ENCODE data around the gene BIRC6.
"Not testable (repeated sequence)": the region's sequence is repeated elsewhere in the genome, so short reads cannot be mapped to it uniquely, and the experiment has no call there.

The BIRC6 gene

DNA sequence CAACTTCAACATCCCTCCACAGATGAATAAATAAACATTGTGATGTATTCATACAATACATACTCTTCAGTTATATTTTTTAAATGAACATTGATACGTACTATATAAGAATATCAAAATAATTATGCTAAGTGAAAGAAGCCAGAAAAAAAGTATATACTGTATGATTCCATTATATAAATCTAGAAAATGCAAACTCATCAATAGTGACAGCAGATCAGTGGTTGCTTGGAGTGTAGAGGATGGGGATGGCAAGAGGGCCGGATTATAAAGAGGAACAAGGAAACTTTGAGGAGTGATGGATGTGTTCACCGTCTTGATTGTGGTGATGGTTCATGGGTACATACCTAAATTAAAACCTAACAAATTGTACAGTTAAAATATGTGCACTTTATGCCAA lies 268.0 kb downstream of the BIRC6 start:
- no peak for DNase-seq

DNA sequence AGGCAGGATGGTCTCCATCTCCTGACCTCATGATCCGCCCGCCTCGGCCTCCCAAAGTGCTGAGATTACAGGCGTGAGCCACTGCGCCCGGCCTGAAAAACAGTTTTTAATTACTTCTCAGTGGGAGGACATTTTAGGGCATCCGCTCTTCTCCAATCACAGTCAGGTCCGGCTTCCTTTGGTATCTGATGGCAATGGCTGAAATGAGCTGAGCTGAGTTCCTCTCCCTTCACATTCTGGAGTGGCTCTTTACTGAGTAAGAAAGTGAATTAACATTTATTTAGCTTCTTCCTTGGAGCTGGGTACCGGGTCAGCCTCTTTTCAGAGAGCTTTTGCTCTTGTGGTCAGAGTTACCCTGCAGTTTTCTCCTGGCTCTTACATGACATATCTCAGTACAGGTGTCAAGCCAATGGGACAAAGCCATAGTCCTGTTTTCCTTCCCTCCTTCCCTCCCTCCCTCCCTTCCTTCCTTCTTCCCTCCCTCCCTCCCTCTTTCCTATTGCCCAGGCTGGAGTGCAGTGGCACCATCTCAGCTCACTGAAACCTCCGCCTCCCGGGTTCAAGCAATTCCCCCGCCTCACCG lies 269.9 kb downstream of the BIRC6 start:
- DNase-seq: peak; percentile 3

GRCh38 chr2:32627441-32627813 lies 270.6 kb downstream of the BIRC6 start:
- DNase-seq: no peak

DNA sequence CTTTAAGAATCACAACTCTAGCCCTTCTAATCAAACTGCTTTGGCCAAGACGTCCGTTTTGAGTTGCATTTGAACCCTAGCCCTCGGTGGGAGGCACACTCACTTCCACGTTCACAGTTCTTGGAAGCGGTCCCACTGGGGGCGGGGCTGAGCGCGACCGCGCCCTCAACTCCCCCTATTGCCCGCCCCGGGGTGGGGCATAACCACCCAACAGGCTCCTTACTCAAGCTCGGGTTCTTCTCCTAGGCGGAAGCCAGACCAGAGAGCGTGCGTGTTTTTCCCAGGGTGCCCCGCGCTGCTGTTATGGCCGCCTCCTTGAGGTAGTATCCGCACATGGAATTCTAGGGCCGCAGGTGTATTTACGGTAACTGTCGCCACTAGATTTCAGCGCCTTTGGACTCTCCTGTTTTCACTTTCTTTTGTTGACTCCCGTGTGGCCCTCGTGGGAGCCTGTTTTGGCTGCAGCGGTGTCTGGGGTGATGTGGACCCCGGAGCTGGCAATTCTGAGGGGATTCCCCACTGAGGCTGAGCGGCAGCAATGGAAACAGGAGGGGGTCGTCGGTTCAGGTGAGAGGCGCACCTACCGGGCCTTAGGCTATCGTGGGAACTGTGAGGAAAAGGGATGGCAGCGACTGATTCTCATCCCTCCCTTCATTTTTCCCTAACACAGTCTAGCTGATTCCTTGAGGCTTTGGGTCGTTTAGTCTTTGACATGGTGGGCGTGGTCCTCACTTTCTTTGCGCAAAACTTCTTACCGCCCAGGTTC lies 271.2 kb downstream of the BIRC6 start, which contains the start of gene TTC27:
Gene TTC27 (plus strand): TSS at position 237 of the 766 bp plus-strand sequence. CDS start 243 bp downstream, at position 480.
- peak; percentile 97 for DNase-seq

DNA sequence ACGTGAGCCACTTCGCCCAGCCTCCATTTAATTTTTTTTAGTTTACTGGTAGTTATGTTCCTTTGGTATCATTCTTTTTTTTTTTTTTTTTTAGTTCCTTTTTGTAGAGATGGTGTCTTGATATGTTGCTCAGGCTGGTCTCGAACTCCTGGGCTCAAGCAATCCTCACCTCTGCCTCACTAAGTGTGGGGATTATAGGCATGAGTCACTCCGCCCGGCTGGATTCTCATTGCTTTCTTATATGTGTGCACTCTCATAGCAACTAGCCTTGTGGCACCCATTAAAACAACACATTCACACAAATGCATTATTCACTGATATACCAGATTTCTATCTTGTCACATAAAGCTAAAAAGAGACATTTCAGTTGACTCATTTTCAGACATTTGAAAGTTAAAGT lies 275.3 kb downstream of the BIRC6 start:
- DNase-seq: no peak

- no peak for DNase-seq
Measured at GRCh38 chr2:32633040-32633439, 276.2 kb downstream of the BIRC6 start.

- not testable (repeated sequence) for DNase-seq
Measured at GRCh38 chr2:32638548-32638947, 281.7 kb downstream of the BIRC6 start.

DNA sequence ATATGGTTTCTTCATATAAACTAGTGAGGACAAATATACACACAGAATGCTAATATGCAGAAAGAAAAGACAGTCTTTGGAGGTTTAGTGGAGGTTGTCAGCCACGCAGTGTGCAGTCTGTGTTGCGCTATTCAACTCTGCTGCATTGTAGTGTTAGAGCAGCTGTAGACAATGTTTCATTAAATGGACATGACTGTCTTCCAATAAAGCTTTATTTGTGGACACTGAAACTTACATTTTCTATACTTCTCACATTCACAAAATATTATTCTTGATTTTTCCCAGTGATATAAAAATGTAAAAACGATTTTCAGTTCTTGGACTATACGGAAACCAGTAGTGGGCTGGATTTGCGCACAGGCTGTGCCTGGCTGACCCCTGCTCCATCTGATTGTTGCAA lies 284.4 kb downstream of the BIRC6 start:
- DNase-seq: no peak

DNA sequence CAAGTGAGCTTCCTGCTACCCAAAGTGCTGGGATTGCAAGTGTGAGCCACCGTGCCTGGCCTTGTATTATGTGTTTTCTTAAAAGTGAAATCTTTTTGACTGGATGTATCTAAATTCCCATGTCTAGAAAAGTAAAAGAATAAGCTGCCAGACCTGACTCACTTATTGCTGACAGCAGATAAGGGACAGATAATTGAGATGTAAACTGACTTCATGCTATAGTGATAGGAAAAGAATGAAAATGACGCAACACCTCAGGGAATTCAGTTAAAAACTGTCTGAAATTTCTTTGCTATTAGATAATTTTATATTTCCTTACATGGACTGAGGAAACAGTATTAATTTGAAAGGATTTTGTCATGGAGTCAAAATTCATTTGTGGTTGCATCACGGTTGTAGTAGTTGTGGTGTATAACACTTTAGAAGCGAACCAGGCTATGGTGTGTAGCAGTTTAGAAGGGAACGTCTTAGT lies 290.4 kb downstream of the BIRC6 start:
- DNase-seq: peak; percentile 23

DNA sequence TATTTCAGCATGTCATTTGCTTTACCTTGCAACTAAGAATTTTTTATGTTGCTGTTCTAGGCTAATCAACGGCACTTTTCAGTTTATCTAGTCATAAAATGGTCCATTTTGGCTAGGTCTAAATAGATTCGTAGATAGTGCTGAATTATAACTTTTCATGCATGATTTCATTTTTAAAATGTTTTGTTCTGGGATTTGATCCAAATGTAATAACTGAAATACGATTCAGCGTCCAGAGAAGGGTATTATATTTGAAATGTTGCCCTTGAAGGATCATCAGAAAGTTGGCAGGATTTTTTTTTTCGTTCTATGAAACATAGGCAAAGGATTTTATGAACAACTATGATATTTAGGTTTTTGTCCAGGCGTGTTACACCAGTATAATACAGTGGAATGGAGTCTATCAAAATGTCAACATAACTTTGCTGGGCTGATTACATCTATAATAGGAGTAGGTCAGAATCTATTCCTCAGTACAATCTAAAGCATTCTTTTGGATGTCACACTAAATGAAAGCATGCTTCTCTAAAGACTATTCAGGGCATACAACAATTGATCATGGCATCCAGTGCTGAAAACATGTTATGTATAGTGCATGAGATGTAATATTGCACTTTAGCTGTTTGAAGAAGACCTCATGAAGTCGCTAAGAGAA lies 295.9 kb downstream of the BIRC6 start:
- peak; percentile 4 for DNase-seq

- no peak for DNase-seq
Measured at GRCh38 chr2:32656069-32656468, 299.2 kb downstream of the BIRC6 start.

DNA sequence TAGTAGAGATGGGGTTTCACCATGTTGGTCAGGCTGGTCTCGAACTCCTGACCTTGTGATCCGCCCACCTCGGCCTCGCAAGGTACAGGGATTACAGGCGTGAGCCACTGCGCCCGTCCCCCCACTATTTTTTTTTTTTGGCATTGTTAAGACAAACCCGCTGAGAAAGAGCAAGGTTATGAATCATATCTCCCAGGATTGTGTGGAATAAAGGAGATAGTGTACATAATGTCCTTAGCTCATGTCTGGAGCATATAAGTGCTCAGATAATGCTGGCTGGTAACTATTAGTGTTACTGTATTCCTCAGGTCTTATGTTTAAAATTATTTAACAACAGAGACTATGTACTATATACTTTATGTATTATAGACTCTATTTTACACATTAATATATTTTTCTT lies 307.0 kb downstream of the BIRC6 start:
- no peak for DNase-seq

- DNase-seq: no peak
Measured at GRCh38 chr2:32666704-32667103, 309.9 kb downstream of the BIRC6 start.

GRCh38 chr2:32668254-32668653 lies 311.4 kb downstream of the BIRC6 start:
- no peak for DNase-seq

All from eye (tissue), 1 donor.